Loucy (cell line): ENCODE results near the gene RIPK4.

Source experiments
- CTCF ChIP-seq: fragments of 200-600 bp; sonication (generic); conservative IDR thresholded peaks from 2 replicates; pipeline ENCODE4 v1.5.1; 2014; ENCODE audit warnings: mild to moderate bottlenecking, antibody characterized with exemption, low read length
- EZH2phosphoT487 ChIP-seq: fragments of 200-600 bp; IDR thresholded peaks from 2 replicates; pipeline ENCODE4 v1.6.1; 2018; ENCODE audit warnings: antibody characterized with exemption, mild to moderate bottlenecking, moderate library complexity, borderline replicate concordance

- TF ChIP-seq CTCF = no peak
- TF ChIP-seq EZH2phosphoT487 = no peak
Observed at GRCh38 chr21:41699311-41699710, 67.5 kb downstream of the RIPK4 start.
